GM10248 (cell line): ENCODE results near the gene CARD10.
A peak's percentile ranks its signal among the peaks of the same experiment; 100 is the strongest.

Source experiments
- CTCF ChIA-PET: fragments of 300-600 bp; sonication (Branson Sonifier 250); formaldehyde crosslinking; extraction: SDS; loops from one replicate; lab custom pipeline; 2021; ENCODE audit warnings: antibody characterized with exemption; lab: Yijun Ruan, JAX
- POLR2A ChIA-PET: fragments of 350-650 bp; sonication (Branson Sonifier 250); formaldehyde crosslinking; extraction: SDS; loops from one replicate; lab custom pipeline; 2020; ENCODE audit warnings: antibody characterized with exemption; lab: Yijun Ruan, JAX
- DNase-seq: peaks from one replicate; pipeline ENCODE4 v3.0.0; 2012; ENCODE audit errors: extremely low spot score
- TF ChIP-seq, protein P1 (sequence below): IDR thresholded peaks from 2 replicates; pipeline ENCODE4 v1.5.1; 2012; ENCODE audit warnings: mild to moderate bottlenecking, low read depth; ENCODE audit errors: extremely low read depth, missing control alignments, control extremely low read depth

The CARD10 gene

GRCh38 chr22:37500745-37501609, 18.2 kb downstream of the CARD10 start:
- POLR2A ChIA-PET: no interaction called here
- DNase-seq: no peak
- CTCF ChIA-PET: interaction anchor here (1.1 to 4.3 kb wide), 3 partner anchors 14 to 39 kb away, joined by 3 to 18 read pairs (median 4); no protein-coding TSS in a partner anchor
- TF ChIP-seq, protein P1, sequence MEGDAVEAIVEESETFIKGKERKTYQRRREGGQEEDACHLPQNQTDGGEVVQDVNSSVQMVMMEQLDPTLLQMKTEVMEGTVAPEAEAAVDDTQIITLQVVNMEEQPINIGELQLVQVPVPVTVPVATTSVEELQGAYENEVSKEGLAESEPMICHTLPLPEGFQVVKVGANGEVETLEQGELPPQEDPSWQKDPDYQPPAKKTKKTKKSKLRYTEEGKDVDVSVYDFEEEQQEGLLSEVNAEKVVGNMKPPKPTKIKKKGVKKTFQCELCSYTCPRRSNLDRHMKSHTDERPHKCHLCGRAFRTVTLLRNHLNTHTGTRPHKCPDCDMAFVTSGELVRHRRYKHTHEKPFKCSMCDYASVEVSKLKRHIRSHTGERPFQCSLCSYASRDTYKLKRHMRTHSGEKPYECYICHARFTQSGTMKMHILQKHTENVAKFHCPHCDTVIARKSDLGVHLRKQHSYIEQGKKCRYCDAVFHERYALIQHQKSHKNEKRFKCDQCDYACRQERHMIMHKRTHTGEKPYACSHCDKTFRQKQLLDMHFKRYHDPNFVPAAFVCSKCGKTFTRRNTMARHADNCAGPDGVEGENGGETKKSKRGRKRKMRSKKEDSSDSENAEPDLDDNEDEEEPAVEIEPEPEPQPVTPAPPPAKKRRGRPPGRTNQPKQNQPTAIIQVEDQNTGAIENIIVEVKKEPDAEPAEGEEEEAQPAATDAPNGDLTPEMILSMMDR: no peak

- no peak for DNase-seq
- TF ChIP-seq, protein P1: no peak
- ChIA-PET POLR2A (no interaction called here), CTCF (interaction anchor here (1.0 to 4.3 kb wide), 4 partner anchors 9 to 42 kb away, joined by 3 to 18 read pairs (median 4); no protein-coding TSS in a partner anchor)
Observed at GRCh38 chr22:37499789-37500540, 19.2 kb downstream of the CARD10 start.

DNA sequence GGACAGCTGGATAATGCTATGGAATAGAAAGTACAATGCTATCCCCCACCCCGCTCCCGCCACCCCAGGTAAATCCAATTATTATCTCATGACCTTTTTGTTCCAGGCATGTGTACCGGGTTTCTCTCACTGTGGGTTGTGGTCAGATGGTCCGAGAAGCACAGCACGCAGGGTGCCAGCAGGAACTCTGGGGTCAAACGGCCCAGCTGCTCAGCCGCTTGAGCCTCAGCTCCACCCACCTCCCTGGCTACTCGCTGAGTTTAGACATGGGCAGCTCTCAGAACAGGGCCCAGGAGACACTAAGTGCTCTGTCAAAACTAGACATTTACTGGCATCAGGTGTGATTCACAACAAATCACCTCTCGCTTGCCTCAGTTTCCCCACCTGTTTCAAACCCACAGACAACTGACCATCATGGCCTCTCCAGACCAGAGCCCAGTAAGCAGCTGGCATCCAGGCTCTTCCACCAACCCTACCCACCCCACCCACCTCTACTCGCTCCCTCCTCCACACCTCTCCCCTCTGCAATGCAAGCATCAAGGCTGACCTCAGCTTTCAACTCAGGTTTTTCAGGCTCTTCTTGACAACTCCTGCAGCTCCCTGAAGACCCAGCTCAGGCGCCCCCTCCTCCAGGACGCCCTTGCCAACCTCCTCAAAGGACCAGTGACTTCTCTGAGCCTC, 20.0 kb downstream of the CARD10 start:
- TF ChIP-seq, protein P1: no peak
- DNase-seq: no peak
- ChIA-PET POLR2A (no interaction called here), CTCF (interaction anchor here (1.0 to 4.3 kb wide), 5 partner anchors 10 to 226 kb away, joined by 3 to 18 read pairs (median 3); no protein-coding TSS in a partner anchor)

GRCh38 chr22:37498289-37498909, 20.8 kb downstream of the CARD10 start:
- POLR2A ChIA-PET: no interaction called here
- DNase-seq: peak; percentile 86
- TF ChIP-seq, protein P1: peak; percentile 81

GRCh38 chr22:37497062-37497599, 22.1 kb downstream of the CARD10 start:
- TF ChIP-seq, protein P1: no peak
- POLR2A ChIA-PET: no interaction called here

More at GRCh38 chr22:37498289-37498909, 20.8 kb downstream of the CARD10 start:
- CTCF ChIA-PET: interaction anchor here (0.9 to 4.3 kb wide), 5 partner anchors 11 to 225 kb away, joined by 3 to 18 read pairs (median 4); no protein-coding TSS in a partner anchor

More at GRCh38 chr22:37497062-37497599, 22.1 kb downstream of the CARD10 start:
- CTCF ChIA-PET: interaction anchor here (1.5 to 4.3 kb wide), 2 partner anchors 24 to 67 kb away, joined by 3 to 18 read pairs; no protein-coding TSS in a partner anchor
- DNase-seq: no peak
